ENCODE measurements around the gene VAV3.
A peak's percentile ranks its signal among the peaks of the same experiment; 100 is the strongest.

Gene VAV3

GRCh38 chr1:107552781-107553180 is 412.2 kb downstream of the VAV3 start:
- DNase-seq, result no peak

DNA sequence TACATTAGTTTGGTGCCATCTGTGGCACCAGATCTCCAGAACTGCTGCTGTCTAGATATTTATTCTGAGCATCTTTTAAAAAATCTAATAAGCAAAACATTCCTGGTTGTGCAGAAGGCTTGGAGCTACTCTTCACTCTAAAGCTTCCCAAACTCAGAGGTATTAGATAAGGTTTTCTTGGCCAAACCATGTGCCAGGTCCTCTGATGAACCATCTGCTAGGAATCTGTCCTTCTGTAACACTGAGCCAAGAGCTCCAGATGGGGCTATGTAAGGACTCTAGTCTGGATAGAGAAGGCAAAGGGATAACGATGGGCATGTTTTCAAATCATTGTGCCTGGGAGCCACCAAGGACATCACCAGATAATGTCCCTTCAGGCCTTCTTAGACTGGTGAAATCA is 413.5 kb downstream of the VAV3 start:
- DNase-seq, result no peak

DNA sequence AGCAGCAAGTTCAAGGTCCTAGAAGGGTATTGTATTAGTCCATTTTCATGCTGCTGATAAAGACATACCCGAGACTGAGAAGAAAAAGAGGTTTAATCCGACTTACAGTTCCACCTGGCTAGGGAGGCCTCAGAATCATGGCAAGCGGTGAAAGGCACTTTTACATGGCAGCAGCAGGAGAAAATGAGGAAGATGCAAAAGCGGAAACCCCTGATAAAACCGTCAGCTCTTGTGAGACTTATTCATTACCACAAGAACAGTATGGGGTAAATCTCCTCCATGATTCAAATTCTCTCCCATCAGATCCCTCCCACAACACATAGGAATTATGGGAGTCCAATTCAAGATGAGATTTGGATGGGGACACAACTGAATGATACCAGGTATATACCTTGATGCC is 414.6 kb downstream of the VAV3 start:
- no peak for DNase-seq

- no peak for DNase-seq
These were observed 415.7 kb downstream of the VAV3 start for GRCh38 chr1:107549152-107549810.

DNA sequence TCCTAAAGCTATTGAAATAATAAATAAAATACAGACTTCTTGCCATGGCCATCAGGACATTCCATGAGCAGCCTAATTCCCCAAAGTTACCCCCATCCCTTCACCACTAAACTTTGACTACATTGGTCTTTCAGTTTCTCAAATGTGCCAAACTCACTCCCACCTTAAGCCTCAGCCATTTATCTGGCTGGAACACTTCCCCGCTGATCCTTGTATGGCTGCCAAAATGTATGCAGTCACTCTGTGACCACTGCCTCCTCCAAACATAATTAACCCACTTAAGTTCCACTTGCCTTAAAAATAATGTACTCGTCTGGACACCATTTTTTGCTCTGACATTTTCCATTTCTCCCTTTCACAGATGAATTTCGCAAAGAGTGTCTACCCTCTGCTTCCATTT is 416.7 kb downstream of the VAV3 start:
- no peak for DNase-seq

DNA sequence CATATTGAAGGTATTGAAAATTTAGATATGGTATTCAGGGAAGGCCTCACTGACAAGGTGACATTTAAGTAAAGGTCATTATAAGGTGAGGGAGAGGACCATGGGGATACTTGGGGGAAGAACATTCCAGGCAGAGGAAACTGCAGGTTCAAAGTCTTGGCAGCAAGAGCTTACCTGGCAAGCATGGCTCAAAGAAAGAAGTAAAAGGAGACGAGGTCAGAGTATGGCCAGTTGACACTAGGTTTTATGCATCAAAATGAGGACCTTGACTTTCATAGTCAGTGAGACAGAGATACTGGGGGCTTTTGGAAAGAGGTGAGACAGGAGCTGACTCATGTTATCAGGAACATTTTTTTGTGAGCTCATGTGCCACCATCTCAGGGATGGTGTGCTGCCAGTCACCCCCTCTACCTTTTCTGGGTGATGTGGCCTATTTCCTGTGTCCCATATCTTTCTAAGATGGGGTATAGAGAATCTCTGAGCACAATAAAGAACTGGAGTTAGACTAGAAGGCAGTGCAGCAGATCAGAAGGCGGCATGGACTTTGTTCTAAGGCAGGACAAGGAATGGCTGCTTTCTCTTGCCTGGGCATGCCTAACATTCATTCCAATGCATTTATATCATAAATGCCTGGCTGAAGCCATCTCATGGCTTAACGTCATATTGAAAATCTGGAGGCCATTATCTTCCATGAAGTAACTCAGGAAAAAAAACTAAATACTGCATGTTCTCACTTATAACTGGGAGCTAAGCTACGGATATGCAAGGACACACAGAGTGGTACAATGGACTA is 417.4 kb downstream of the VAV3 start:
- DNase-seq, result no peak

DNA sequence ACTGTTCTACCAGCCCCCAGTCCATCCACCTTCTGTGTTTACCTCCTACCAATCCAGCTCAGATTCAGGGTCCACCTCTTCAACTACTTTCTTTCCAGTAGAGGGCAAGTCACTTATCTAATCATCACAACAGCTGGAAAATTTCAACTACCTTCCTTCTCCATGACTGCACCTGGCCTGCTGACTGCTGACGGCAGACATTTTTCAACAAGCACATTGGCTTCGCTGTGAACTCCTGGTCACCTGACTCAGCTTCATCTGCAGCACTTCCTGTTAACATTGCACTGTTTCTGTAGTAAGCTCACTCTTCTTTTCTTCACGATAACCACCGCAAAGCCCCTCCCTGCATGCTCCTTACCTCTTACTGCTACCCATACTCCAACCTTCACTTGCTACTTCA is 418.4 kb downstream of the VAV3 start:
- DNase-seq, result no peak

DNA sequence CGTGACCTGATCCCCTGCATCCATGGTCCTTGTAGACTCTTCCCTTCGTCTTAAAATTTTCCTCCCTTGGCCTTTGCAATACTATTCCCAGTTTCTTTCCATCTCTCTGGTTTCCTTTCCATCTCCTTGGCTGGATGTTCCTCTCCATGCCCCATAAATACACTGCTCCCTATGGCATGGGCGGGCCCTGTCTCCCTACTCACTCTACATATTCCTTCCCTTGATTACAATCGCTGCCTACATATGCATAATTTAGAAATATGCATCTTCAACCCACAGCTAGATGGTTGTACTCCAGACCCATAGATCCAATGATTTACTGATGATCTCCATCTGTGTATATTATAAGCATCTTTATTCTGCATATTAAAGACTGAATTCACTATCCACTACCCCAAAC is 419.1 kb downstream of the VAV3 start:
- DNase-seq, result no peak

- DNase-seq, result no peak
These were observed 419.9 kb downstream of the VAV3 start for GRCh38 chr1:107545056-107545577.

DNA sequence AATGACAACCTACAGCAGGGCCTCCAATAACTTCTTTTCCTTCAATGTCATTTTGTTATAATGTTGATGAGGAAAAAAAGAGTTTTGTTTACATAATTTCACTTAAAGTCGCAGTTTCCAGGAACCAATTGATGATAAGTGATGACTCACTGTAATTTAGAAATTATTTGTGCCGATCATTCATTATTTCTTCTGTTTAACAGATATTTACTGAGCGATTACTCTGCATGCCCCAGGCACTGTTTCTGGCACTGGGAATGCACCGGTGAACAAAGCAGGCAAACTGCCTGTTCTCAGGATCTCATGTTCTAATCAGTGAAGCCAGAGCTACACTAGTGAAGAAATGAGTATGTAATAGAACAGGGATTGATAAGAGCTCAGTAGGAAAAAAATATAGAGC is 420.7 kb downstream of the VAV3 start:
- no peak for DNase-seq

DNA sequence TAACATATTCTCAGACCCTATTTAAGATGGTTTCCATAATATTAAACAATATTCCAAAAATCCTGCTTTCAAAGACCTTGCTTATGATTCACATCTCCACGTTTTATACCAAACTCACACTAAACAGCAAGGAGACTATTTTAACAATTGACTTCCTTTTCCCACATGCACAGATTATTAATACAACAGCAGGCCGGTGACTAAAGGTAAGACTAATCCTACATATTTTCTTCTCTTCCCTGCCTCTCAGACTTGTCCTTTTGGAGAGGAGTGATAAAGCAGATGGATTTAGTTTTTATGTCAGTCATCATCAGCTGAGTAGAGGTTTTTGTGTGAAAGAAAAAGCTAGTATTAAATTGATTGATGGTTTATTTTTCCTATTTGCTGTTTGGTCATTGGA is 423.6 kb downstream of the VAV3 start:
- no peak for DNase-seq

GRCh38 chr1:107538502-107538901 is 426.5 kb downstream of the VAV3 start:
- no peak for DNase-seq

- DNase-seq, result no peak
These were observed 428.7 kb downstream of the VAV3 start for GRCh38 chr1:107536266-107536665.

GRCh38 chr1:107535091-107535490 is 429.9 kb downstream of the VAV3 start:
- no peak for DNase-seq

DNA sequence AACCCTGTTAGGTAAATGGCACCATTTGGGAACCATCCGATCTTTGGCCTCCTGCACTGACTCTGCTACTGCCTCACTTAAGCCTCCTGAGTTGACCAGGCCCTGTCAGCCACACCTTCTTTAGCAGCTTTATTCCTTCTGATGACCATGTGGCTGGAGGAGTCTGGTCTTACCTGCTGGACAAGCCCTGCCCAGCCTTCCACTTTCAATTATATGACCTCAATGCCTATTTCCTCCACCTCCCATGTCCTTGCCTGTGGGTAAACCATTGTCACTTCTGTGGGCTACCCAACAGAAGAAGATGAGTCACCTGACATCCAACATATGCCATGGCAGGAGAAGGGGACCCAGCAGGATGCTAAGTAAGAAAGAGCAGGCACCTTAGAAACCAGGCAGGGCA is 430.3 kb downstream of the VAV3 start:
- DNase-seq, result no peak

GRCh38 chr1:107533436-107533835 is 431.5 kb downstream of the VAV3 start:
- no peak for DNase-seq

- DNase-seq, result peak; percentile 47
These were observed 432.7 kb downstream of the VAV3 start for GRCh38 chr1:107532318-107532717.

GRCh38 chr1:107531065-107531908 is 433.7 kb downstream of the VAV3 start:
- no peak for DNase-seq

GRCh38 chr1:107530543-107530942 is 434.4 kb downstream of the VAV3 start:
- no peak for DNase-seq

DNA sequence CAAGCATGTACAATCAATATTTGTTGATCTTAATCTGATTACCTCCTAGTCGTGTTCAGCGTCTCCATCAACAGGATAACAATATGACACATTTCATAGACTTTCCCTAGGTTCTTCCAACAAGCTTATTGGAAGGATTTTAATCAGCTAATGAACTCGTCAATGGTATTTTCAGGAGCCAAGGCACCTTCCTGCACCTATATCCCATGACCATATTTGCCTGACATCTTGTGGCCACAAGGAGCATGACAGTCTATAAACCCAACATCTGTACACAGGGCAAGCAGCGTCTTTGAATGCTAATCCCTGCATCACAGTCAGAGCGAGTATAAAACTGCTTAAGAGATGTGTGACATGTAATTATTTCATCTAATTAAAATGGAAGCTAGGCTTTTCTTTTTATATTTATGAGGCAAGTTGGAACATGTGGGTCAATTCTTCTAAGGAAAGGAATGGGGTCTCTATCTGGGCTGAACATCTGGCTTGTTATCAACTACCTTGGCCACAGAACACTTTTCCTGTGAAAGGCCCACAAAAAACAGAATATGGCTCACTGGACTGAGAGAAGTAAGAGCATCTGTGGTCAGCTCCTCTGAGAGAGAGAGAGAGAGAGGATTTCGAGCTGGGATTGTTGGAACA is 435.4 kb downstream of the VAV3 start:
- no peak for DNase-seq

- no peak for DNase-seq
These were observed 438.3 kb downstream of the VAV3 start for GRCh38 chr1:107526524-107527198.

DNA sequence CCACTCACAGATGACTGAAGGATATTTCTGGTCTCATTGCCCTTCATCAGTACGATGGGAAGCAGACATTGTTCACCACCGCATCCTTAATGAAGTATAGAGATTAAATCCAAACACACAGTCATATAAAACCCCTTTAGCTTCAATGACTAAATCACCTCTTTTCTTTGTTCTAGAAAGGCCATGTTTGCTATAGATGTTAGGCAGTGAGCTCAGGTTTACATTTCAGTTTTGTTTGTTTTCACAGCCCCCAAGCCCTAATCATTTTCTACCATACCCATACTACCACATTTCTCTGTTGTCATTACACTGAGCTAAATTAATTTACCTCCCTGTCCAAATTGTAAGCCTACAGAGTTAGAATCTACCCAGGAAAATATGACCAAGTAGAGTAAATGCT is 439.0 kb downstream of the VAV3 start:
- no peak for DNase-seq
